B cell (primary cell): ENCODE results near the gene RAB27A. TPM values are rescaled to one million over a fixed set of nuclear protein-coding genes. Genes with fewer than 3 reads are reported as not detected.

Experiments used
- ATAC-seq: fragments of 200-7000 bp; cut with Tn5 transposase; one replicate; pipeline ENCODE4 v1.10.0; 2021; ENCODE audit warnings: low read depth, mild to moderate bottlenecking, moderate number of reproducible peaks, moderate library complexity
- CTCF ChIA-PET: fragments of 350-600 bp; sonication (Branson Sonifier 250); formaldehyde crosslinking; loops from one replicate; lab custom pipeline; 2021; ENCODE audit warnings: antibody characterized with exemption, inconsistent platforms; lab: Charles Lee
- POLR2A ChIA-PET: fragments of 350-600 bp; sonication (Branson Sonifier 250); formaldehyde crosslinking; loops from one replicate; lab custom pipeline; 2021; ENCODE audit warnings: antibody characterized with exemption; lab: Charles Lee
- DNase-seq: peaks from one replicate; pipeline ENCODE4 v3.0.0; 2013
- H2AFZ ChIP-seq: 2 replicates; pipeline ENCODE4 v1.6.1; 2012; ENCODE audit warnings: mild to moderate bottlenecking, low read depth, low read length; ENCODE audit not compliant: insufficient read depth, poor library complexity, severe bottlenecking
- H3K27ac ChIP-seq, 2 donors: 1 replicate in 1 of 2; 2 replicates in 1 of 2; pipeline ENCODE4 v1.5.1; 2012 to 2013; ENCODE audit warnings: low read length in 2 of 2, mild to moderate bottlenecking in 2 of 2, moderate library complexity in 1 of 2
- H3K27me3 ChIP-seq, 4 experiments: fragments of 200-600 bp in 1 of 4; sonication (generic) in 1 of 4; replicated peaks in 1 of 4; 1 replicate in 2 of 4; 2 replicates in 2 of 4; pipeline versions ENCODE4 v1.6.1 to v1.7.0; 2013 to 2016; ENCODE audit warnings: low read length in 3 of 4, mild to moderate bottlenecking in 2 of 4, mixed read lengths in 1 of 4, moderate library complexity in 1 of 4; ENCODE audit not compliant: insufficient read depth in 4 of 4, control insufficient read depth in 3 of 4; ENCODE audit errors: control extremely low read depth in 1 of 4
- H3K36me3 ChIP-seq, 2 experiments: replicated peaks in 1 of 2; 1 replicate in 1 of 2; 2 replicates in 1 of 2; pipeline versions ENCODE4 v1.6.1 to v1.7.1; 2013; ENCODE audit warnings: low read length in 1 of 2; ENCODE audit not compliant: insufficient read depth in 2 of 2, control insufficient read depth in 1 of 2; ENCODE audit errors: control extremely low read depth in 1 of 2, extremely low read depth in 1 of 2
- H3K4me1 ChIP-seq, 2 donors: fragments of 200-600 bp in 1 of 2; sonication (generic) in 1 of 2; 1 replicate in 1 of 2; 2 replicates in 1 of 2; pipeline versions ENCODE4 v1.5.1 to v1.6.1; 2013 to 2017; ENCODE audit warnings: low read length in 2 of 2; ENCODE audit not compliant: control insufficient read depth in 2 of 2, insufficient read depth in 2 of 2
- H3K4me2 ChIP-seq: replicated peaks from 2 replicates; pipeline ENCODE3; 2012; ENCODE audit warnings: mild to moderate bottlenecking, low read depth, low read length; ENCODE audit not compliant: poor library complexity, severe bottlenecking
- H3K4me3 ChIP-seq, 5 experiments: fragments of 200-600 bp in 1 of 5; sonication (generic) in 1 of 5; 1 replicate in 3 of 5; 2 replicates in 2 of 5; pipeline versions ENCODE4 v1.5.1 to v1.7.0; 2011 to 2016; ENCODE audit warnings: low read length in 4 of 5, mild to moderate bottlenecking in 4 of 5, low read depth in 2 of 5, control low read depth in 1 of 5, moderate library complexity in 1 of 5; ENCODE audit not compliant: insufficient read depth in 1 of 5; ENCODE audit errors: control extremely low read depth in 1 of 5, extremely low read depth in 1 of 5
- H3K79me2 ChIP-seq: fragments of 200-600 bp; sonication (generic); one replicate; pipeline ENCODE4 v1.6.0; 2016; ENCODE audit warnings: low read length; ENCODE audit not compliant: control insufficient read depth, insufficient read depth
- H3K9ac ChIP-seq: fragments of 200-600 bp; sonication (generic); 2 replicates; pipeline ENCODE4 v1.6.1; 2017; ENCODE audit warnings: mild to moderate bottlenecking, low read length, moderate library complexity
- H3K9me3 ChIP-seq, 3 donors: one replicate each; pipeline versions ENCODE4 v1.6.1 to v1.7.1; 2013; ENCODE audit warnings: low read length in 2 of 3; ENCODE audit not compliant: control insufficient read depth in 2 of 3, insufficient read depth in 1 of 3; ENCODE audit errors: control extremely low read depth in 1 of 3
- H4K20me1 ChIP-seq: 2 replicates; pipeline ENCODE4 v1.6.0; 2012; ENCODE audit warnings: mild to moderate bottlenecking, low read length; ENCODE audit not compliant: insufficient read depth, control insufficient read depth, poor library complexity, severe bottlenecking
- H3K27ac Mint-ChIP-seq: one replicate; pipeline ENCODE4 v1.8.0; 2021; ENCODE audit warnings: mixed read lengths
- H3K27me3 Mint-ChIP-seq: one replicate; pipeline ENCODE4 v1.8.0; 2021; ENCODE audit warnings: mixed read lengths
- H3K4me1 Mint-ChIP-seq: one replicate; pipeline ENCODE4 v1.8.0; 2021; ENCODE audit warnings: mixed read lengths
- H3K4me3 Mint-ChIP-seq: one replicate; pipeline ENCODE4 v1.8.0; 2021; ENCODE audit warnings: mixed read lengths
- H3K9me3 Mint-ChIP-seq: one replicate; pipeline ENCODE4 v1.8.0; 2022; ENCODE audit warnings: mixed read lengths; ENCODE audit not compliant: insufficient read depth
- EZH2 ChIP-seq: IDR thresholded peaks from 2 replicates; pipeline ENCODE4 v1.6.1; 2012; ENCODE audit warnings: borderline replicate concordance, low read depth, mild to moderate bottlenecking, moderate library complexity, low read length; ENCODE audit not compliant: insufficient read depth, poor library complexity, severe bottlenecking
- WGBS: methylation state at CpG from one replicate; pipeline ENCODE4 v1.1.5; 2013; ENCODE audit warnings: missing lambda C conversion rate; ENCODE audit not compliant: insufficient coverage; 5-methylcytosine and 5-hydroxymethylcytosine counted together
- intact Hi-C: fragments of 100-400 bp; cut with micrococcal nuclease; formaldehyde crosslinking; loops from one replicate; pipeline ENCODE4 v1.10.0; 2022
- polyA plus RNA-seq: library from polyadenylated mRNA; depleted of rRNA; stranded (reverse); fragments of >200 nt; gene quantifications from 2 replicates; pipeline ENCODE4 v1.2.3, GENCODE V29; 2012
- total RNA-seq, 2 donors: library from RNA; stranded (reverse); fragments of 120-200 nt in 1 of 2; gene quantifications; 1 replicate in 1 of 2; 2 replicates in 1 of 2; pipeline versions ENCODE4 v1.2.3 to v1.2.4, GENCODE V29; 2013 to 2022
- TF ChIP-seq, protein P1 (sequence below): fragments of 200-600 bp; IDR thresholded peaks from one replicate; pipeline ENCODE4 v1.8.0; 2022; ENCODE audit warnings: antibody characterized with exemption, mild to moderate bottlenecking

Gene RAB27A
- total and polyA plus RNA-seq, 2 donors (not counting 1 experiment from before 2014, with no cell fraction given): 7.2 to 19.0 TPM

- H3K4me2 ChIP-seq: no peak overlapping the region
- CTCF ChIA-PET: interaction anchor here (1.4 to 1.7 kb wide), 2 partner anchors 9 to 11 kb away, joined by 4 to 5 read pairs; no protein-coding TSS in a partner anchor
- no peak overlapping the region for H3K27ac Mint-ChIP-seq
Observed at GRCh38 chr15:55234800-55235104, 54.9 kb downstream of the RAB27A start.

GRCh38 chr15:55234104-55234799 is 55.4 kb downstream of the RAB27A start:
- Histone ChIP-seq H3K27ac (no peak overlapping the region), H3K79me2 (peaks cover under 1% of the 10 kb centered on the region), H4K20me1 (no peaks in the 10 kb centered on the region), H3K4me2 (no peak overlapping the region), H2AFZ (no peak overlapping the region), H3K4me3 (no peak overlapping the region), H3K9me3 (no peaks in the 10 kb centered on the region), H3K9ac (no peak overlapping the region), H3K36me3 (peaks cover 0 to 4% of the 10 kb centered on the region in 2 experiments), H3K4me1 (no peaks in the 10 kb centered on the region), H3K27me3 (no peaks in the 10 kb centered on the region)
- intact Hi-C loops: no loop called here
- no peak overlapping the region for H3K4me3 Mint-ChIP-seq
- ATAC-seq (no peak), DNase-seq (no peak)
- POLR2A ChIA-PET: no interaction called here
- no peaks in the 10 kb centered on the region for H3K27me3 Mint-ChIP-seq
- WGBS: 100% methylated on average over 1 of the region's 2 CpGs
- H3K27ac Mint-ChIP-seq: no peak overlapping the region
- CTCF ChIA-PET: interaction anchor here (1.4 to 1.7 kb wide), 2 partner anchors 9 to 10 kb away, joined by 4 to 5 read pairs; no protein-coding TSS in a partner anchor
- TF ChIP-seq, protein P1, sequence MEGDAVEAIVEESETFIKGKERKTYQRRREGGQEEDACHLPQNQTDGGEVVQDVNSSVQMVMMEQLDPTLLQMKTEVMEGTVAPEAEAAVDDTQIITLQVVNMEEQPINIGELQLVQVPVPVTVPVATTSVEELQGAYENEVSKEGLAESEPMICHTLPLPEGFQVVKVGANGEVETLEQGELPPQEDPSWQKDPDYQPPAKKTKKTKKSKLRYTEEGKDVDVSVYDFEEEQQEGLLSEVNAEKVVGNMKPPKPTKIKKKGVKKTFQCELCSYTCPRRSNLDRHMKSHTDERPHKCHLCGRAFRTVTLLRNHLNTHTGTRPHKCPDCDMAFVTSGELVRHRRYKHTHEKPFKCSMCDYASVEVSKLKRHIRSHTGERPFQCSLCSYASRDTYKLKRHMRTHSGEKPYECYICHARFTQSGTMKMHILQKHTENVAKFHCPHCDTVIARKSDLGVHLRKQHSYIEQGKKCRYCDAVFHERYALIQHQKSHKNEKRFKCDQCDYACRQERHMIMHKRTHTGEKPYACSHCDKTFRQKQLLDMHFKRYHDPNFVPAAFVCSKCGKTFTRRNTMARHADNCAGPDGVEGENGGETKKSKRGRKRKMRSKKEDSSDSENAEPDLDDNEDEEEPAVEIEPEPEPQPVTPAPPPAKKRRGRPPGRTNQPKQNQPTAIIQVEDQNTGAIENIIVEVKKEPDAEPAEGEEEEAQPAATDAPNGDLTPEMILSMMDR: no peak
- no peak for TF ChIP-seq EZH2
- no peaks in the 10 kb centered on the region for H3K9me3 Mint-ChIP-seq
- H3K4me1 Mint-ChIP-seq: no peaks in the 10 kb centered on the region

More at GRCh38 chr15:55234800-55235104, 54.9 kb downstream of the RAB27A start:
- DNase-seq: no peak
- no CpG with 5 or more reads among the region's 1 CpG for WGBS
- Mint-ChIP-seq H3K9me3 (no peaks in the 10 kb centered on the region), H3K4me1 (no peaks in the 10 kb centered on the region), H3K27me3 (no peaks in the 10 kb centered on the region), H3K4me3 (no peak overlapping the region)
- Histone ChIP-seq H3K79me2 (peaks cover 2% of the 10 kb centered on the region), H3K4me3 (no peak overlapping the region), H3K9ac (no peak overlapping the region), H3K36me3 (peaks cover 0 to 4% of the 10 kb centered on the region in 2 experiments), H3K27me3 (no peaks in the 10 kb centered on the region), H3K9me3 (no peaks in the 10 kb centered on the region), H3K4me1 (no peaks in the 10 kb centered on the region), H2AFZ (no peak overlapping the region), H3K27ac (no peak overlapping the region), H4K20me1 (no peaks in the 10 kb centered on the region)
- TF ChIP-seq, protein P1: no peak
- TF ChIP-seq EZH2: no peak
- intact Hi-C loops: no loop called here
- no peak for ATAC-seq
- POLR2A ChIA-PET: no interaction called here
